ENCODE results near the gene NREP.

Gene NREP

DNA sequence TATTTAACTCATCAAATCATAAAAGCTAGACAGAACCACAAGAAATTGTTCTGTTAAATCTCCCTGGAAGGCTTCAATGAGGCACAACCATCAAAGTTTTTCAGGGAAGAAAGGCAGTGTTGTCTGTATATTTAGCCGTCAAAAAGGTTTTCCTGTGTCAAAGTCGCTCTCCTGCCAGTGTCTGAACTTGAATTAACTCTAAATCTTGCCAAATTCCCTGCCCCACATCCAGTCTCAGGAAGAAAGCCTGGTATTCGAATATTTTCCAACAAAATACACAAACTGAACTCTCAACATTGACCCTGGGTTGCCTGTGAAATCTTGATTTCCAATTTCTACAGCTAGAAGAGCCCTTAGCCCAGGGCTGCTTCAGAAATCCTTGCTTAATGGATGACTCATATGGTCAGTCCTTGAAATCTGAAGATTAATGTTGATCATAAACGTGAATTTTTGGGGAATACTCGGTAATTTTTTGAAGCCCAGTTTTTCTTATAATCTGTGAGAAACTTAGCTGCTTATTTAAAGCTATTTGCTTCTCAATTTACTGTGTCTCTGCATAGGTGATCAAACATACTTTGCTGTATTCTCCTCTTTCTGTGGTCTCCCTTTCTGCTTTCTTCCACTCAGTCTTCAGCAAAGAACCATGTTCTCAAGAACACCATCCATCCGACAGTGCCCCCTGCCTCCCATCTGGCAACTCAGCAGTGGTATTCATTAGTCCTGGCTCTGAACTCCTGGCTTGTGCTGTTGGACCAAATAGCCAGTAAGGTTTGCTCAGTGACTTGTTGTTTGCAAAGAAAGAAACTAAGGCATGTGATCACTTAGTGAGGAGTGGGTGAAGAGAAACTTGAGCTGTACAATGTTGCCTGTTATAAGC lies 58.9 kb downstream of the NREP start:
- DNase-seq (ENCODE audit: low read depth in 2 of 3, low spot score in 2 of 3), result no peak

- DNase-seq (ENCODE audit: low read depth in 2 of 3, low spot score in 2 of 3), result no peak
These were observed 59.8 kb downstream of the NREP start for GRCh38 chr5:111697215-111697614.

GRCh38 chr5:111695991-111696390 lies 61.0 kb downstream of the NREP start:
- no peak for DNase-seq (ENCODE audit: low read depth in 2 of 3, low spot score in 2 of 3)

- DNase-seq (ENCODE audit: low read depth in 2 of 3, low spot score in 2 of 3), result no peak
These were observed 62.9 kb downstream of the NREP start for GRCh38 chr5:111694133-111694532.

GRCh38 chr5:111691914-111692313 lies 65.1 kb downstream of the NREP start:
- DNase-seq (ENCODE audit: low read depth in 2 of 3, low spot score in 2 of 3), result no peak

DNA sequence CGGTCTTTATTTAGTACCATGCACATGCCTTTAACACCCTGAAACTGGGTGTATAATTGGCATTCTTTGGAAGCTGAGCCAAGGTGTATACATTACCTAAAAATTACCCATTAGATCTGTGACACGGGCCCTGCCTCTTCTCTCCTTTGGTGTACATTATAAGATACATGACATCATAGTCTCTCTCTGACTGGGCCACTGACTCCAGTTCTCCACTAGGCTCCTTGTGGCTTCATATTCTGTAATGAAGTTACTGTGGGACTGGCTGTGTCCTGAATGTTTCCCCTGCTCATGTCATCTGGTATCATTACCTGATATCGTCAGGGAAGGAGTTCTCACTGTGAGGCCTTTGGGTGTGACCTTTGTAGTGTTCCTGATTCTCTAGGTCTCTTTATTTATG lies 65.5 kb downstream of the NREP start:
- no peak for DNase-seq (ENCODE audit: low read depth in 2 of 3, low spot score in 2 of 3)

- no peak for DNase-seq (ENCODE audit: low read depth in 2 of 3, low spot score in 2 of 3)
These were observed 67.5 kb downstream of the NREP start for GRCh38 chr5:111689357-111689935.

GRCh38 chr5:111685969-111686368 lies 71.0 kb downstream of the NREP start:
- no peak for DNase-seq (ENCODE audit: low read depth in 2 of 3, low spot score in 2 of 3)

DNA sequence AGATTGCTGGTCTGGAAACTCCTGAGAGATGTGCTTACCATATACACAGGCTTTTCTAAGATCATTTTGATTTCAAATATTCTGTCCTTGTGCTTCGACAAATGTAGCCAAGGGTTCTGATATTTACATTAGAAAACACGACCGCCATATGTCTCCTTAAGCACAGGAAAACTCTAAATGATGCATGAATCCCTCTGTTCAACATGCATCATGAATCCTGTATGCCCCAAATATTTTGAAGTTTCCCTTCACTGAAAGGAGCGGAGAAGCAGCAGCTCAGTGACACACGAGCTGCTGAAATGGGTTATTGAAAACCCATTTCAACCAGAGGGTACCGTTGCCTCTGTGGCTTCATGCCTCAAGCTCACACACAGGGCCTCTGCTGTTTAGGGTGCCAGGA lies 74.4 kb downstream of the NREP start:
- DNase-seq (ENCODE audit: low read depth in 2 of 3, low spot score in 2 of 3), result no peak

DNA sequence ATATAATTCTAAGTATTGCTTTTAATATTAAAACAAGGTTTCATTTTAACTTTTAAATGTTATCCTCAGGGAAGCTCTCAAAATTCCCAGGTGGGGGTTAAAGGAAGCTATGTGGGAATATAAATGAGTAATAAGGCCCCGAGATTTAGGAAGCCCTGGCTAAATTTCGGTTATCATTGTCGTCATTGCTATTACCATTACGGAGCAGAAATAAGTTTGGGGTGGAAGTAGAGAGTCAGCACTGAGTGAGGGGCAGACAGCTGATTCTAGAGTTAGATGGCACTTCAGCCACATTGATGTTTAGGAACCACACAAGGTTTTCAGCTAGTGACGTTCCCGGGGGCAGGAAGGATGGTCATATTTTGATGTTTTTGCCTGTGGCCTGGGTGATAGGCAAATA lies 74.9 kb downstream of the NREP start:
- no peak for DNase-seq (ENCODE audit: low read depth in 2 of 3, low spot score in 2 of 3)

DNA sequence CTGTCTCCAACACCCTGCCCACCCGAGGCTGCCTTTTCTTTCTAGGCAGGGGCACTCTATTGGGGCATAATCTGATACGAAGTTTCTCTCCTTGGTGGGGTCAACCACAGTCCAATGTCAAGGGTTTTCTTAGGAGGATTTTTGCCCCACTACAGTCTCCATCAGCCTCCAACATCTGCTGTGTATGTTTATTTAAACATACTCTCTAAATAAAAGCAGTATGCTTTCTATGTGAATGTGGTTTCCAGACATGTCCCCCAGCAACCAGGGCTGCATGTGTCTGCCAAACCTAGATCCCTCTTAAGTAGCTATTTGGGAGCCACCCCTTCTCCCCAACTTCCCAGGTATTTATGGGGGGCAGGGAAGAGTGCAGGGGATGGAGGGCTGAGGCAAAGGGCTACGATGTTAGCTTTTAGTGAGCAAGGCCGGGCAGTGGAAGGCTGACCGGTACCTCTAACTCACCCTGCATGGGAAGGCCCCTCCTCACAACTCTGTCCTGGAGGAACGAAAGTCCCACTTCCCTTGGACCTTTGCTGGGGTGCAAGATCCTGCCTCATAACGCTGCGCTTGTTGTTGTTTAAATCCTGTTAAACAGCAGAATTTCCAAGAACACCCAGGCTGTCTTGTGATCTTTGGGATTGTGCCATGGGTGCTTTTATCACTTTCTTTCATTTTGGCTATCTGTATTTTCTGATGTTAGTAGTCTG lies 75.4 kb downstream of the NREP start:
- no peak for DNase-seq (ENCODE audit: low read depth in 2 of 3, low spot score in 2 of 3)

DNA sequence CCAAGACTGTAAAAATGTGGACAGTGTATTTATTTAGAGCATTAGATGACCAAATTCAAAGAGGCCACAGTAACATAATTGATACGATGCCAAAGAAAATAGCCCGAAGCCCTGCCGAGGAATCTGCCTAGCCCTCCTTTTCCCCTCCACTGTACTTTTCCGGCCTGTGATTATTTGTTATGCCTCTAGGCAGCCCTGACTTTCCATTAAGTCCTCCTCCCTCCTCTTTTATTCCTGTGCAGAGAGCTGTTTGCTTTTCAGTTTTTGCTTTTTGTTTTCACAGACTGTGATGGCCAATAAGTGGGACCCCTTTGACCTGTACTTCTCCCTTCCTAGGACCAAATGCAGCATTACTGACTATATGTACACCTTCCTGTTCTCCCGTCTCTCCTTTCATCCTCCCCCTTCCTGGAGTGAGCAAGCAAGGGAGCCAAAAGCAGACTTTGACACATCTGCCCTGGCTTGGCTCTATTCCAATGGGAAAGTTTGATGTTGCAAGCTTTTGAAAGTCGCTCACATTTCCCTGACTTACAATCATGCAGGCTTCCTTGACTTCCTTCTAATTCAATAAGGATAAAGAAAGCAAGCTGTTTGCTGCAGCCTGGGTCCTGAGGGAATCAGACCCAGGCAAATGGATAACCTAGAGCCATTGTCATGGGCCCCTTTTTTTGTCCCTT lies 76.1 kb downstream of the NREP start:
- no peak for DNase-seq (ENCODE audit: low read depth in 2 of 3, low spot score in 2 of 3)

GRCh38 chr5:111679611-111680010 lies 77.4 kb downstream of the NREP start:
- no peak for DNase-seq (ENCODE audit: low read depth in 2 of 3, low spot score in 2 of 3)

Measured in activated CD8-positive, alpha-beta memory T cell treated with anti-CD3 and anti-CD28 coated beads for 48 hours (primary cell).